ENCODE results near the gene C16orf78.

DNA sequence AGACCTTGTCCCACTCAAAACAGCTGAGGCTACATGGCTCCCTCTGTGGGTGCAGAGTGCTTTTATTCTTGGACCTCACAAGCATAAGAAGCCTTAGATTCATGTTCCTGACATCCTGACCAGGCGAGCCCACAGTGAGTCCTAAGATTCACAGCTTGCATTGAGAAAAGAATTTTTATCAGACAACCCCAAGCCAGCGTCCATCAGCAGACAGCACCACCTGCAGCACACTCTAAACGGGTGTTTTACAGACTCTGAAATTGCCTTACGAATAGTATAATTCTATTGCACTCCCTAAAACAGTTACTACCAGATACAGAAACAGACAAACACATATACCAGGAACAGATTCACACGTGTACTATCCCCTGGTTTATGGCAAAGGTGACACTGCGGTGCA lies 31.9 kb downstream of the C16orf78 start:
- TF ChIP-seq EP300 (IDR thresholded peaks at IDR 0.05) (no peak), CTCF (IDR thresholded peaks at IDR 0.05) (no peak), POLR2A (IDR thresholded peaks at IDR 0.05) (no peak)
